Measurements from ENCODE around the gene TAF4. TPM values are rescaled to one million over a fixed set of nuclear protein-coding genes. Genes with fewer than 3 reads are reported as not detected.

TAF4 gene
- total and polyA plus RNA-seq, 2 donors from 2014 or later: 3.7 to 18.4 TPM

- TF ChIP-seq, protein P1, sequence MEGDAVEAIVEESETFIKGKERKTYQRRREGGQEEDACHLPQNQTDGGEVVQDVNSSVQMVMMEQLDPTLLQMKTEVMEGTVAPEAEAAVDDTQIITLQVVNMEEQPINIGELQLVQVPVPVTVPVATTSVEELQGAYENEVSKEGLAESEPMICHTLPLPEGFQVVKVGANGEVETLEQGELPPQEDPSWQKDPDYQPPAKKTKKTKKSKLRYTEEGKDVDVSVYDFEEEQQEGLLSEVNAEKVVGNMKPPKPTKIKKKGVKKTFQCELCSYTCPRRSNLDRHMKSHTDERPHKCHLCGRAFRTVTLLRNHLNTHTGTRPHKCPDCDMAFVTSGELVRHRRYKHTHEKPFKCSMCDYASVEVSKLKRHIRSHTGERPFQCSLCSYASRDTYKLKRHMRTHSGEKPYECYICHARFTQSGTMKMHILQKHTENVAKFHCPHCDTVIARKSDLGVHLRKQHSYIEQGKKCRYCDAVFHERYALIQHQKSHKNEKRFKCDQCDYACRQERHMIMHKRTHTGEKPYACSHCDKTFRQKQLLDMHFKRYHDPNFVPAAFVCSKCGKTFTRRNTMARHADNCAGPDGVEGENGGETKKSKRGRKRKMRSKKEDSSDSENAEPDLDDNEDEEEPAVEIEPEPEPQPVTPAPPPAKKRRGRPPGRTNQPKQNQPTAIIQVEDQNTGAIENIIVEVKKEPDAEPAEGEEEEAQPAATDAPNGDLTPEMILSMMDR (IDR thresholded peaks at IDR 0.05; ENCODE audit: borderline replicate concordance, extremely low read depth, insufficient read depth): no peak
- FAIRE-seq (no peak), DNase-seq (peak; percentile 33 to 85 (median 38))
- Histone ChIP-seq H3K27ac (ENCODE audit: low read depth in 2 of 2, low read length in 2 of 2) (no peak overlapping the region), H3K9ac (ENCODE audit: low read length in 3 of 3) (peak overlapping the region in 1 of 3 donors; percentile 49), H3K4me1 (ENCODE audit: control insufficient read depth in 2 of 3, insufficient read depth in 2 of 3, low read depth in 1 of 3, low read length in 3 of 3) (peaks cover 0 to 27% (median 18%) of the 10 kb centered on the region in 3 donors), H3K27me3 (ENCODE audit: control insufficient read depth, insufficient read depth, low read length) (no peaks in the 10 kb centered on the region), H3K4me3 (ENCODE audit: low read length in 3 of 3) (peak overlapping the region; percentile 0 to 40 (median 11)), H3K9me3 (ENCODE audit: control insufficient read depth in 2 of 3, insufficient read depth in 1 of 3, low read length in 3 of 3) (no peaks in the 10 kb centered on the region), H3K36me3 (ENCODE audit: control insufficient read depth in 2 of 3, insufficient read depth in 3 of 3, low read length in 3 of 3) (peaks cover 0 to 5% (median 0%) of the 10 kb centered on the region in 3 donors)
- intact Hi-C loops (cut with DNase I): loop anchor here (10.0 kb wide), 1 partner anchor 71 kb away; no protein-coding TSS in a partner anchor
Measured at GRCh38 chr20:62063981-62064769, 1.5 kb downstream of the TAF4 start.

- Histone ChIP-seq H3K4me1 (ENCODE audit: control insufficient read depth in 2 of 3, insufficient read depth in 2 of 3, low read depth in 1 of 3, low read length in 3 of 3) (peaks cover 0 to 20% (median 14%) of the 10 kb centered on the region in 3 donors), H3K36me3 (ENCODE audit: control insufficient read depth in 2 of 3, insufficient read depth in 3 of 3, low read length in 3 of 3) (peaks cover 0 to 5% (median 0%) of the 10 kb centered on the region in 3 donors), H3K9ac (ENCODE audit: low read length in 3 of 3) (peak overlapping the region in 1 of 3 donors; percentile 49), H3K27me3 (ENCODE audit: control insufficient read depth, insufficient read depth, low read length) (no peaks in the 10 kb centered on the region), H3K9me3 (ENCODE audit: control insufficient read depth in 2 of 3, insufficient read depth in 1 of 3, low read length in 3 of 3) (no peaks in the 10 kb centered on the region), H3K27ac (ENCODE audit: low read depth in 2 of 2, low read length in 2 of 2) (no peak overlapping the region), H3K4me3 (ENCODE audit: low read length in 3 of 3) (peak overlapping the region in 2 of 3 donors; percentile 0 to 40)
- DNase-seq (peak in 4 of 5 donors; percentile 68 to 84 (median 72)), FAIRE-seq (no peak)
- TF ChIP-seq, protein P1 (IDR thresholded peaks at IDR 0.05; ENCODE audit: borderline replicate concordance, extremely low read depth, insufficient read depth): no peak
- intact Hi-C loops (cut with DNase I): loop anchor here (10.0 kb wide), 1 partner anchor 71 kb away; no protein-coding TSS in a partner anchor
Measured at GRCh38 chr20:62063315-62063980, 2.2 kb downstream of the TAF4 start.

GRCh38 chr20:62062661-62063314 lies 2.9 kb downstream of the TAF4 start:
- H3K27me3 ChIP-seq (ENCODE audit: control insufficient read depth, insufficient read depth, low read length): no peaks in the 10 kb centered on the region
- peaks cover 0 to 19% (median 14%) of the 10 kb centered on the region in 3 donors for H3K4me1 ChIP-seq (ENCODE audit: control insufficient read depth in 2 of 3, insufficient read depth in 2 of 3, low read depth in 1 of 3, low read length in 3 of 3)
- H3K4me3 ChIP-seq (ENCODE audit: low read length in 3 of 3): no peak overlapping the region
- no peak overlapping the region for H3K27ac ChIP-seq (ENCODE audit: low read depth in 2 of 2, low read length in 2 of 2)
- H3K9ac ChIP-seq (ENCODE audit: low read length in 3 of 3): no peak overlapping the region
- intact Hi-C loops (cut with DNase I): loop anchor here (10.0 kb wide), 1 partner anchor 72 kb away; no protein-coding TSS in a partner anchor
- H3K9me3 ChIP-seq (ENCODE audit: control insufficient read depth in 2 of 3, insufficient read depth in 1 of 3, low read length in 3 of 3): no peaks in the 10 kb centered on the region
- no peak for DNase-seq
- FAIRE-seq: no peak
- peaks cover 0 to 5% (median 0%) of the 10 kb centered on the region in 3 donors for H3K36me3 ChIP-seq (ENCODE audit: control insufficient read depth in 2 of 3, insufficient read depth in 3 of 3, low read length in 3 of 3)
- TF ChIP-seq, protein P1 (IDR thresholded peaks at IDR 0.05; ENCODE audit: borderline replicate concordance, extremely low read depth, insufficient read depth): no peak

All from kidney (tissue), 14 donors.